GM21576 (cell line): ENCODE measurements around the gene CNKSR2.

Experiments used
- ATAC-seq: cut with Tn5 transposase; IDR thresholded peaks from one replicate; pipeline ENCODE4 v1.9.1; 2021; ENCODE audit warnings: mild to moderate bottlenecking, moderate library complexity; ENCODE audit not compliant: unreplicated experiment

Gene CNKSR2

GRCh38 chrX:21662761-21663160 lies 288.5 kb downstream of the CNKSR2 start:
- no peak for ATAC-seq

- ATAC-seq, result no peak
Observed at GRCh38 chrX:21666252-21666651, 292.0 kb downstream of the CNKSR2 start.

GRCh38 chrX:21666679-21667078 lies 292.5 kb downstream of the CNKSR2 start:
- ATAC-seq, result no peak

DNA sequence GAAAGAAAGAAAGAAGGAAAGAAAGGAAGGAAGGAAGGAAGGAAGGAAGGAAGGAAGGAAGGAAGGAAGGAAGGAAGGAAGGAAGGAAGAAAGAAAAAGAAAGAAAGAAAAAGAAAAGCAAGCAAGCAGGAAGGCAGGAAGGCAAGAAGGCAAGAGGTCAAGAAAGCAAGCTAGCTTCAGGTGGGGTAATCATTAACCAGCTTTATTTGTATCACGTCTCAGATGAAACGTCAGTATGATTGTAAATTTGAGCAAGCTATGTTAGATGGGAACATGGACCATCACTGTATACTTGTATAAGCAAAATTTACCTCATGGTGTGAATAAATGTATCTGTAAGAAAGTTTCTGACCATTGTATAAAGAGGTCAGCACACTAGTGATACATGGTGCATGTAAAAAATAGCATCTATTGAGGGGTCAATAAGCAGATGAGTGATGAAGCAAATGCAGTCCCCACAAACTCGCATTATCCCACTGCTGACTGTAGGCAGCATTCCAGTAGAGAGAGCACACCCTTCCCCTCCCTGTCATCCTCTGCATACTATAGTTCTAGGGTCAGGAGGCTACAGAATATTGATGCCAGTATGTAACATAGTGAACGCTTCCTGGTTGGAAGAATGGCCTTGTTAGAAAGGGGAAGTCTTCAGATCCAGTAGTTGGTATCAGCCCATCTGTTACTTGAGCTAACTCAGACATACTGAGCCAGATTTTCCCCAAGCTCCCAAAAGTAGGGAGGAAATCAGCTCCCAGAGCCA lies 300.4 kb downstream of the CNKSR2 start:
- no peak for ATAC-seq

GRCh38 chrX:21675931-21676330 lies 301.7 kb downstream of the CNKSR2 start:
- no peak for ATAC-seq

GRCh38 chrX:21678048-21678612 lies 303.9 kb downstream of the CNKSR2 start:
- ATAC-seq, result no peak

- ATAC-seq, result no peak
Observed at GRCh38 chrX:21683941-21684340, 309.7 kb downstream of the CNKSR2 start.

- no peak for ATAC-seq
Observed at GRCh38 chrX:21691512-21692018, 317.3 kb downstream of the CNKSR2 start.

GRCh38 chrX:21698272-21698671 lies 324.1 kb downstream of the CNKSR2 start:
- no peak for ATAC-seq

DNA sequence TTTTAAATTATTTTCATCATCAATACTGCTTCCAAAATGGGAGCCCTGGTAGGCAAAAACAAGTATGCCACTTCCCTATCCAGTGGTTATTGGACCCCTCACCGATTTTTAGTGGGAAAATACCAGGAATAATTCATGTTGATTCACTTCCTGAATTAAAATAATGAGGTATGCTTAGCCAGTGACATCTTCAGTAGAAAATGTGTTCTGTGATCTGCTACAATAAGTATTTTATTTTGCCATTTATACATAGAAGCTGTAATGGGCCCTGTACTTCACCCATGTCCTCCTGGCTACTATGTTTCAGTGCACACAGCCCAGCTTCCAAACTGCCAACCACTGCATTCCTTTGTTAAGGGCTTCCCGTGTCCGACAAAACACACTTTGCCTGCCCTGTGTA lies 324.9 kb downstream of the CNKSR2 start:
- no peak for ATAC-seq

- ATAC-seq, result no peak
Observed at GRCh38 chrX:21700275-21700674, 326.1 kb downstream of the CNKSR2 start.

DNA sequence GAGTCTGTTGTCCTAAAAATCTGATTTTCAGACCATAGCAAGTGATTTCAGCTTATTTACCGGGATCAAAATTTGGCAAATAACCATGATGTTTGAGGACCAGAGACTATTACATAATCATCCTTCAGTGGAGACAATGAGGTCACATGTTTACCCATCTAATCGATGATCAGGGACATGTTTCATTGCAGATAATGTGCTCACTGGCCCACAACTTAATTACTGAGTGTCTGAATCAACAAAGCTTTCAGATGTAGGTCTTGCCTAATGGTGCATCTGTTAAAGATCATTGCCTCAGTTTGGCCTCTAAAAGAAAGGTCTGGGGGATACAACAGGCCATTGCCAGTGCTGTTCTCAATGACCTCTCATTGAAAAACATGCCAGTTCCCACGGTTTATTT lies 326.7 kb downstream of the CNKSR2 start:
- ATAC-seq, result no peak

DNA sequence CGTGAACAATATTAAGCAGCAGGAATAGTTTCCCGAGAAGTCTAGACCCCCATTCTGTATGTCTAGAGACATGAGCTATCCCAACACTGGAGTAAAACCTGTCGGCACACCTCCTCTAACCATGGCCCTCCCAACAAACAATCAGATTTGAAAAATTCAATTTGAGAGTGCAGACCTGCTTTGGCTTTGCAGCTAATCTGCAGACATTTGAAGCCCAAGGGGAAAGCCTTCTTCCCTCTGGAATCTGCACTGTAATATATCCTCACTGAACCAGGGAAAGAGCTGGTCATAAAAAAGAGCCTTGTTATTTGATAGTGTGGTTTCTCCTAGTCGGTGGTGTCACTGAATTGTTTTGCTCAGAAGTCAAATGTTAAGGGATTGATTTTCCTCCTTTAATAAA lies 328.5 kb downstream of the CNKSR2 start:
- no peak for ATAC-seq
